Upper lobe of right lung (tissue), 1 donor: ENCODE data around the gene PTX3. TPM values are rescaled to one million over a fixed set of nuclear protein-coding genes. Genes with fewer than 3 reads are reported as not detected.

Experiments
- ATAC-seq: fragments of 200-7000 bp; cut with Tn5 transposase; one replicate; pipeline ENCODE4 v1.9.1; 2020; ENCODE audit warnings: mild to moderate bottlenecking, moderate library complexity
- DNase-seq: peaks from one replicate; pipeline ENCODE4 v3.0.0-alpha.2; 2020
- H3K27ac ChIP-seq: fragments of 200-600 bp; one replicate; pipeline ENCODE4 v1.8.0; 2022
- H3K27me3 ChIP-seq: fragments of 200-600 bp; one replicate; pipeline ENCODE4 v1.8.0; 2022; ENCODE audit warnings: mild to moderate bottlenecking
- H3K36me3 ChIP-seq: fragments of 200-600 bp; one replicate; pipeline ENCODE4 v1.8.0; 2022
- H3K4me1 ChIP-seq: fragments of 200-600 bp; one replicate; pipeline ENCODE4 v1.8.0; 2022
- H3K4me3 ChIP-seq: fragments of 200-600 bp; one replicate; pipeline ENCODE4 v1.8.0; 2022; ENCODE audit warnings: mild to moderate bottlenecking
- H3K9me3 ChIP-seq: fragments of 200-600 bp; one replicate; pipeline ENCODE4 v1.8.0; 2022
- CTCF ChIP-seq: fragments of 200-600 bp; IDR thresholded peaks from one replicate; pipeline ENCODE4 v1.8.0; 2022; ENCODE audit warnings: antibody characterized with exemption
- intact Hi-C: fragments of 100-400 bp; cut with DNase I; formaldehyde crosslinking; loops from one replicate; pipeline ENCODE4 v1.11.0; 2022
- total RNA-seq: library from RNA; stranded (reverse); fragmentation: NEBNext Ultra II Directional; extraction: Animal tissue kit (Norgen Biotek cat#: 25700); gene quantifications from one replicate; pipeline ENCODE4 v1.2.1, GENCODE V29; 2021
- donor health status: DM: no; HTN: yes; CAD: no; lungs with severe emphysema.

PTX3 gene
- total RNA-seq, 1 donor from 2014 or later, result 7.2 TPM

GRCh38 chr3:157416347-157417087 is 20.1 kb upstream of the PTX3 start:
- no peak for ATAC-seq
- DNase-seq, result no peak
- H3K9me3 ChIP-seq, result no peaks in the 10 kb centered on the region
- no peak overlapping the region for H3K27ac ChIP-seq
- no peaks in the 10 kb centered on the region for H3K36me3 ChIP-seq
- no peaks in the 10 kb centered on the region for H3K4me1 ChIP-seq
- H3K4me3 ChIP-seq, result no peak overlapping the region
- TF ChIP-seq CTCF, result no peak
- intact Hi-C loops, result no loop called here
- H3K27me3 ChIP-seq, result no peaks in the 10 kb centered on the region

GRCh38 chr3:157417247-157417646 is 19.4 kb upstream of the PTX3 start:
- Histone ChIP-seq H3K27me3 (no peaks in the 10 kb centered on the region), H3K27ac (no peak overlapping the region), H3K4me1 (no peaks in the 10 kb centered on the region), H3K36me3 (no peaks in the 10 kb centered on the region), H3K4me3 (no peak overlapping the region), H3K9me3 (no peaks in the 10 kb centered on the region)
- DNase-seq (no peak), ATAC-seq (no peak)
- intact Hi-C loops, result no loop called here
- no peak for TF ChIP-seq CTCF

GRCh38 chr3:157418104-157418503 is 18.5 kb upstream of the PTX3 start:
- Histone ChIP-seq H3K36me3 (no peaks in the 10 kb centered on the region), H3K27me3 (no peaks in the 10 kb centered on the region), H3K4me3 (no peak overlapping the region), H3K4me1 (no peaks in the 10 kb centered on the region), H3K27ac (no peak overlapping the region), H3K9me3 (no peaks in the 10 kb centered on the region)
- TF ChIP-seq CTCF, result no peak
- DNase-seq (no peak), ATAC-seq (no peak)
- intact Hi-C loops, result no loop called here

GRCh38 chr3:157420606-157421130 is 16.0 kb upstream of the PTX3 start:
- H3K9me3 ChIP-seq, result no peaks in the 10 kb centered on the region
- no peaks in the 10 kb centered on the region for H3K27me3 ChIP-seq
- intact Hi-C loops, result no loop called here
- H3K4me1 ChIP-seq, result no peaks in the 10 kb centered on the region
- ATAC-seq (no peak), DNase-seq (no peak)
- no peaks in the 10 kb centered on the region for H3K36me3 ChIP-seq
- H3K27ac ChIP-seq, result no peak overlapping the region
- H3K4me3 ChIP-seq, result no peak overlapping the region
- TF ChIP-seq CTCF, result no peak

- ATAC-seq (no peak), DNase-seq (no peak)
- H3K4me1 ChIP-seq, result no peaks in the 10 kb centered on the region
- intact Hi-C loops, result no loop called here
- no peak overlapping the region for H3K27ac ChIP-seq
- no peak overlapping the region for H3K4me3 ChIP-seq
- no peak for TF ChIP-seq CTCF
- no peaks in the 10 kb centered on the region for H3K36me3 ChIP-seq
- no peaks in the 10 kb centered on the region for H3K9me3 ChIP-seq
- no peaks in the 10 kb centered on the region for H3K27me3 ChIP-seq
These were observed 13.3 kb upstream of the PTX3 start for GRCh38 chr3:157423337-157423736.

GRCh38 chr3:157427901-157428300 is 8.7 kb upstream of the PTX3 start:
- Histone ChIP-seq H3K9me3 (no peaks in the 10 kb centered on the region), H3K36me3 (no peaks in the 10 kb centered on the region), H3K27me3 (no peaks in the 10 kb centered on the region), H3K4me3 (no peak overlapping the region), H3K4me1 (no peaks in the 10 kb centered on the region), H3K27ac (no peak overlapping the region)
- TF ChIP-seq CTCF, result no peak
- intact Hi-C loops, result no loop called here
- no peak for ATAC-seq
- no peak for DNase-seq
